Lower leg skin (tissue), 3 donors: ENCODE data around the gene TXNL4B.

Experiments
- CTCF ChIP-seq, 3 donors: fragments of 450-650 bp; IDR thresholded peaks; one replicate each; pipeline ENCODE4 v1.5.1; 2016; ENCODE audit warnings: antibody characterized with exemption in 3 of 3, mild to moderate bottlenecking in 3 of 3, moderate library complexity in 2 of 3
- POLR2A ChIP-seq, 2 donors: fragments of 450-650 bp; IDR thresholded peaks; one replicate each; pipeline ENCODE4 v1.6.1; 2016 to 2017; ENCODE audit warnings: antibody characterized with exemption in 2 of 2, mild to moderate bottlenecking in 1 of 2, moderate library complexity in 1 of 2

DNA sequence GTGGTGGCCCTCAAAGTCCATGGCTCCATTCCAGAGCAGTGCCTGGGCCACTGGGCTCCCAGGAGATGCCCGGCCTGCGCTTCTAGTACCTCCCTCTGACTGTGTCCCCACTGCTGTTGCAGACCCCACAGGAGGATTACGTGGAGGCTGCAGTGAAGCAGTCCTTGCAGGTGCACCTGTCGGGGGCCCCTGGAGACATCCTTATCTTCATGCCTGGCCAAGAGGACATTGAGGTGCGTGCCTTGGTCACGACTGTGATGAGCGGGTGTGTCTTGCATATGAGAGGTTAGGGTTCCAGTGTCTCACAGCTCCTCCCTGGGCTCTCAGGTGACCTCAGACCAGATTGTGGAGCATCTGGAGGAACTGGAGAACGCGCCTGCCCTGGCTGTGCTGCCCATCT is 11.5 kb upstream of the TXNL4B start:
- TF ChIP-seq CTCF (IDR thresholded peaks at IDR 0.05) (no peak), POLR2A (IDR thresholded peaks at IDR 0.05) (no peak)
